Measurements from ENCODE around the gene NSUN4. TPM values are rescaled to one million over a fixed set of nuclear protein-coding genes. Genes with fewer than 3 reads are reported as not detected.
"Not testable (repeated sequence)": the region's sequence is repeated elsewhere in the genome, so short reads cannot be mapped to it uniquely, and the experiment has no call there.

Gene NSUN4
- total RNA-seq, 2 experiments from 2014 or later, result 33.6 to 37.8 TPM

DNA sequence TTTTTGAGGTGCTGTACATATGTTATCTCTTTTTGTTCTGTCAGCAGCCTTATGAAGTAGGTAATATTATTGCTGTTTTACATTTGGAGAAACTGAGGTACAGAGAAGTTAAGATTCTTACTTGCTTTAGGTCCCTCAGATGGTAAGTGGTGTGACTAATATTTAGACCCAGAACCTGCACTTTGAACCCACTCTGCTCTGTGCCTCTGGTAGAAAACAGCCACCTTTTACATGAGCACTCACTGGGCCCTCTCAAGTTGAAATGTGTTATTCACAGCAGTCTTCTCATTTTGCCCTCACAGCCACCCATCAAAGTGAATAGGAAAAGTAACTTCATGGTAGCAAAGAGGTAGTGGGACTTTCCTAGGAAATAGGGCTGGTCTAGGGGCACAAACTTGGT is 4.7 kb downstream of the NSUN4 start:
- H3K4me3 Mint-ChIP-seq, result no peak overlapping the region
- peak overlapping the region; percentile 59 for H3K27ac Mint-ChIP-seq
- intact Hi-C loops (cut with micrococcal nuclease), result loop anchor here (10.0 kb wide), 1 partner anchor 310 kb away; no protein-coding TSS in a partner anchor
- H3K4me1 Mint-ChIP-seq (ENCODE audit: low read depth), result peaks cover 59% of the 10 kb centered on the region
- H3K9me3 Mint-ChIP-seq, result no peaks in the 10 kb centered on the region
- no peaks in the 10 kb centered on the region for H3K27me3 Mint-ChIP-seq (ENCODE audit: low read depth)
- H3K36me3 Mint-ChIP-seq (ENCODE audit: low read depth), result peaks cover 64% of the 10 kb centered on the region
- DNase-seq, result no peak
- CTCF ChIA-PET, result interaction anchor here (0.7 to 1.3 kb wide), 3 partner anchors 10 to 47 kb away, joined by 3 to 7 read pairs (median 3); no protein-coding TSS in a partner anchor

DNA sequence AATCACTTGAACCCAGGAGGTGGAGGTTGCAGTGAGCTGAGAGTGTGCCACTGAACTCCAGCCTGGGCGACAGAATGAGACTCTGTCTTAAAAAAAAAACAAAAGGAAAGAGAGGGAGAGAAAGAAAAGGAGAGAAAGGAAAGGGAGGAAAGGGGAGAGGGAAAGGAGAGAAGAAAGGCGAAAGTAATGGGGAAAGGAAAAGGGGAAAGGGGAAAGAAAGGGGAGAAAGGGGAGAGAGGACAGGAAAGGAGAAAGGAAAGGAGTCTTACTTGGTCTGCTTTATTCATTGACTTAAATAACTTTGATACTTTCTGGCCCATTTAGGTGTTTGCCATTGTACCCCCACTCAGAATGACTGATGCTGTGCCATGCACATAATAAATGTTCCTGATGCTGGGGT is 11.8 kb downstream of the NSUN4 start:
- Mint-ChIP-seq H3K27me3 (ENCODE audit: low read depth) (no peaks in the 10 kb centered on the region), H3K27ac (no peak overlapping the region), H3K9me3 (no peaks in the 10 kb centered on the region), H3K4me3 (no peak overlapping the region), H3K4me1 (ENCODE audit: low read depth) (peaks cover 8% of the 10 kb centered on the region), H3K36me3 (ENCODE audit: low read depth) (peaks cover 39% of the 10 kb centered on the region)
- DNase-seq, result no peak
- intact Hi-C loops (cut with micrococcal nuclease), result no loop called here
- CTCF ChIA-PET, result no interaction called here

DNA sequence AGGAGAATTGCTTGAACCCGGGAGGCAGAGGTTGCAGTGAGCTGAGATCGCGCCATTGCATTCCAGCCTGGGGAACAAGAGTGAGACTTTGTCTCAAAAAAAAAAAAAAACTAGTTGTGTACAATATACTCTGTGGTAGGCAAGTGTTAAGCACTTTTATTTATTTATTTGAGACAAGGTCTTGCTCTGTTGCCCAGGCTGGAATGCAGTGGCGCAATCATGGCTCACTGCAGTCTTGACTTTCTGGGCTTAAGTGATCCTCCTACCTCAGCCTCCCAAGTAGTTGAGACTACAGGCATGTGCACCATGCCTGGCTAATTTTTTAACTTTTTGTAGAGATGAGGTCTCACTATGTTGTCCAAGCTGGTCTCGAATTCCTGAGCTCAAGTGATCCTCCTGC is 15.3 kb downstream of the NSUN4 start:
- H3K9me3 Mint-ChIP-seq; H3K27me3 Mint-ChIP-seq (ENCODE audit: low read depth); intact Hi-C loops (cut with micrococcal nuclease); CTCF ChIA-PET; DNase-seq; H3K4me3 Mint-ChIP-seq; H3K27ac Mint-ChIP-seq; H3K4me1 Mint-ChIP-seq (ENCODE audit: low read depth): not testable (repeated sequence)
- H3K36me3 Mint-ChIP-seq (ENCODE audit: low read depth), result peaks cover 30% of the 10 kb centered on the region

DNA sequence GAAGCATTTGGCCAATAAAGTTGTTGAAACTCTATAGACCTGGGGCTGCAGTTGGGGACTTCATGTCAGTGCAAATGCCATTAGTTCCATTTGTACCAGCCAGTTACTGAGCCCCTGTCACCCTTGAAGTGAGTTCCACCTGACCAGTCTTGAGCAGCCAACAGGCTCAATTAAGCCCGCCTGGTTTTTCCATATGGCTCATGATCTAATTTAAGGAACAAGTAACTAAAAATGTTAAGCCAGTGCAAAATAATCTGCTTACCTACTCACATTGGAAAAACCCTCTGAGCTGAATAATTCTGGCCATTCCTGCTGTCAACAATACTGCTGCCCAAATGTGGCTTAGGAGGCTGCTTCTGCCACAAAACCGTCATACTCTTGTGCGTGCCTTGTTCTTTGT is 21.6 kb downstream of the NSUN4 start:
- Mint-ChIP-seq H3K36me3 (ENCODE audit: low read depth) (peaks cover 30% of the 10 kb centered on the region), H3K27me3 (ENCODE audit: low read depth) (no peaks in the 10 kb centered on the region), H3K4me1 (ENCODE audit: low read depth) (no peaks in the 10 kb centered on the region), H3K27ac (no peak overlapping the region), H3K9me3 (no peaks in the 10 kb centered on the region), H3K4me3 (no peak overlapping the region)
- CTCF ChIA-PET, result interaction anchor here (2.1 kb wide), 1 partner anchor 14 kb away, joined by 10 read pairs; no protein-coding TSS in a partner anchor
- DNase-seq, result no peak
- intact Hi-C loops (cut with micrococcal nuclease), result no loop called here

GRCh38 chr1:46363121-46363520 is 22.5 kb downstream of the NSUN4 start:
- Mint-ChIP-seq H3K4me1 (ENCODE audit: low read depth) (no peaks in the 10 kb centered on the region), H3K4me3 (no peak overlapping the region), H3K27me3 (ENCODE audit: low read depth) (no peaks in the 10 kb centered on the region), H3K36me3 (ENCODE audit: low read depth) (peaks cover 30% of the 10 kb centered on the region), H3K27ac (no peak overlapping the region), H3K9me3 (no peaks in the 10 kb centered on the region)
- intact Hi-C loops (cut with micrococcal nuclease), result no loop called here
- DNase-seq, result no peak
- CTCF ChIA-PET, result no interaction called here

DNA sequence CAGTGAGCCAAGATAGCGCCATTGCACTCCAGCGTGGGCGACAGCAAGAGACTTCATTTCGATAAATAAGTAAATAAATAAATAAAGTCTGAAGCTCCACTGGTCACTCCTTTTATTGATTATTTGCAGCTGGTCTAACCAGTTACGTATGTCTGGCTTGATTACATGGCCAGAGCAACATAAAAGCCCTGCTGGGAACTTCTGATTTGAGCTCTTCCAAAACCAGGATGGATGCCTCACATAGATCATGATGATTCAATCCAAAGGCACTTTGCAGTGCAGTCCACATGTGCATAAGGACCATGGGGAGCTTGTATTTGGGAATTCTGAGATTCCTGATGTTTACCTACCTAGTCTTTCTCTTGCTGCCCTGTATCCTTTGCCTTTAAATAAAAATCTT is 24.0 kb downstream of the NSUN4 start:
- no peak overlapping the region for H3K27ac Mint-ChIP-seq
- CTCF ChIA-PET, result interaction anchor here (0.9 kb wide), 1 partner anchor 17 kb away, joined by 4 read pairs; no protein-coding TSS in a partner anchor
- no peaks in the 10 kb centered on the region for H3K27me3 Mint-ChIP-seq (ENCODE audit: low read depth)
- no peak for DNase-seq
- H3K4me1 Mint-ChIP-seq (ENCODE audit: low read depth), result peaks cover 2% of the 10 kb centered on the region
- intact Hi-C loops (cut with micrococcal nuclease), result no loop called here
- peaks cover 32% of the 10 kb centered on the region for H3K36me3 Mint-ChIP-seq (ENCODE audit: low read depth)
- no peaks in the 10 kb centered on the region for H3K9me3 Mint-ChIP-seq
- no peak overlapping the region for H3K4me3 Mint-ChIP-seq

GRCh38 chr1:46365796-46366195 is 25.2 kb downstream of the NSUN4 start:
- DNase-seq; intact Hi-C loops (cut with micrococcal nuclease); H3K27ac Mint-ChIP-seq; H3K9me3 Mint-ChIP-seq; CTCF ChIA-PET; H3K27me3 Mint-ChIP-seq (ENCODE audit: low read depth); H3K4me1 Mint-ChIP-seq (ENCODE audit: low read depth); H3K4me3 Mint-ChIP-seq: not testable (repeated sequence)
- peaks cover 31% of the 10 kb centered on the region for H3K36me3 Mint-ChIP-seq (ENCODE audit: low read depth)

DNA sequence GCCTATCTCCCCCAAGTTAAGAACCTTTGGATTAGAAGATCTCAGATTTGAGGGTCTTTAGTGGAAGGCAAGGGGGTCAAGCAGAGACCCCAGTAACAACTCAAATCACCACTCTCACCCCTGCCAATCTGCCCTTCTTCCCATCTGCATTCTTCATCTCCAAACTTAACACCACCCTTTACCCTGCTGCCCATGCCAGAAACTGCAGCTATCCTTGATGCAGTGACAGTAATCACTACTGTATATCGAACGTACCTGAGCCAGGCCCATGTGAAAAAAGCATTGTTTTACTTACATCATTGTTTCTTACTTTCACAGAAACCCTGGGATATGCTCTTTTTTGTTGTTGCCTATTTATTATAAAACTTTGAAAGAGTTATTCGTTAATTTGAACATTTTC is 26.5 kb downstream of the NSUN4 start:
- H3K4me1 Mint-ChIP-seq (ENCODE audit: low read depth), result peaks cover 8% of the 10 kb centered on the region
- no peak for DNase-seq
- no peak overlapping the region for H3K27ac Mint-ChIP-seq
- H3K4me3 Mint-ChIP-seq, result no peak overlapping the region
- CTCF ChIA-PET, result interaction anchor here (1.5 kb wide), 1 partner anchor 13 kb away, joined by 4 read pairs; no protein-coding TSS in a partner anchor
- H3K27me3 Mint-ChIP-seq (ENCODE audit: low read depth), result no peaks in the 10 kb centered on the region
- peaks cover 32% of the 10 kb centered on the region for H3K36me3 Mint-ChIP-seq (ENCODE audit: low read depth)
- intact Hi-C loops (cut with micrococcal nuclease), result no loop called here
- no peaks in the 10 kb centered on the region for H3K9me3 Mint-ChIP-seq

DNA sequence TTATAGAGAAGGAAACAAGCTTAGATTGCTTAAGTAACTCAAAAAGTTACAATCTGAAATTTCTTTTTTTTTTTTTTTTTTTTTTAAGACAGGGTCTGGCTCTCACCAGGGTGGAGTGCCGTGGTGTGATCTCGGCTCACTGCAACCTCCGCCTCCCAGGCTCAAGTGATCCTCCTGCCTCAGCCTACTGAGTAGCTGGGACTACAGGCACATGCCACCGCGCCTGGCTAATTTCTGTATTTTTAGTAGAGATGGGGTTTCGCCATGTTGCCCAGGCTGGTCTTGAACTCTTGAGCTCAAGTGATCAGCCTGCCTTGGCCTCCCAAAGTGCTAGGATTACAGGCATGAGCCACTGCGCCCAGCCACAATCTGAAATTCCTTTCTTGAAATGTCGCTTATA is 27.1 kb downstream of the NSUN4 start:
- H3K27ac Mint-ChIP-seq; intact Hi-C loops (cut with micrococcal nuclease); H3K4me3 Mint-ChIP-seq; H3K9me3 Mint-ChIP-seq; H3K27me3 Mint-ChIP-seq (ENCODE audit: low read depth); H3K4me1 Mint-ChIP-seq (ENCODE audit: low read depth); DNase-seq: not testable (repeated sequence)
- peaks cover 28% of the 10 kb centered on the region for H3K36me3 Mint-ChIP-seq (ENCODE audit: low read depth)
- CTCF ChIA-PET, result interaction anchor here (1.5 kb wide), 1 partner anchor 12 kb away, joined by 4 read pairs; no protein-coding TSS in a partner anchor

- H3K4me3 Mint-ChIP-seq, result no peak overlapping the region
- intact Hi-C loops (cut with micrococcal nuclease), result no loop called here
- no peaks in the 10 kb centered on the region for H3K27me3 Mint-ChIP-seq (ENCODE audit: low read depth)
- H3K36me3 Mint-ChIP-seq (ENCODE audit: low read depth), result peaks cover 34% of the 10 kb centered on the region
- DNase-seq, result no peak
- no peak overlapping the region for H3K27ac Mint-ChIP-seq
- peaks cover 8% of the 10 kb centered on the region for H3K4me1 Mint-ChIP-seq (ENCODE audit: low read depth)
- H3K9me3 Mint-ChIP-seq, result no peaks in the 10 kb centered on the region
- CTCF ChIA-PET, result interaction anchor here (1.0 kb wide), 1 partner anchor 21 kb away, joined by 3 read pairs; no protein-coding TSS in a partner anchor
These were observed 28.2 kb downstream of the NSUN4 start for GRCh38 chr1:46368791-46369190.

DNA sequence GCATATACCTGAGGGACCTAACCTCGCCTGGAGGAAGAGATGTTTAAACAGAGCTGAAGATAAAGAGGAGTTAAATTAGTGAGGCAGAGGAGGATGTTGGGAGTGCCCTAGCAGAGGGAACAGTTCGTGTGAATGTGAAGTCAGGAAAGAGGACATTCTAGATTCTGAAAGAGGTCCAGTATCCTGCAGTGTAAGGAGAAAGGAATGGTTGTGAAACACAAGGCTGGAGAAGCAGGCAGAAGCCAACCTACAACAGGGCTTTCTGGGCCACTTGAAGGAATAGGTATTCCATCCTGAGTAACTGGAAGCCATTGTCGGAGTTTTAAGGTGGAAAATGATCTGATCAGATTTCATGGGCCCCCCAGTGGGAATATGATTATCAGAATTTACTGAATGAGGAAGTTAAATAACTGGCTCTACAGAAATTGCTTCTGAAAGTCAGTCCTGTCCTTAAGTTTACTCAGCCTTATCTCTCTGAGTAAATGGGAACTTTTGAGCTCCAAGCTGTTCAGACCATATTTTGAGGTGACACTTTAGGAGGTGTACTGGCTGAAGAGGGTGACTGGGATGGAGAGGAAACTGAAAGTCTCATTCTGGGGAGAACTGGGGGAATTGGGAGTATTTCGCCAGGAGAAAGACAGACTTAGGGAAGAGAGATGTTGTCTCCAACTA is 29.1 kb downstream of the NSUN4 start:
- Mint-ChIP-seq H3K4me3 (no peak overlapping the region), H3K27me3 (ENCODE audit: low read depth) (no peaks in the 10 kb centered on the region), H3K36me3 (ENCODE audit: low read depth) (peaks cover 34% of the 10 kb centered on the region), H3K9me3 (no peaks in the 10 kb centered on the region), H3K4me1 (ENCODE audit: low read depth) (peaks cover 8% of the 10 kb centered on the region), H3K27ac (peak overlapping the region; percentile 21)
- CTCF ChIA-PET, result interaction anchor here (1.0 kb wide), 1 partner anchor 22 kb away, joined by 3 read pairs; no protein-coding TSS in a partner anchor
- intact Hi-C loops (cut with micrococcal nuclease), result no loop called here
- no peak for DNase-seq

GRCh38 chr1:46370214-46370633 is 29.6 kb downstream of the NSUN4 start:
- intact Hi-C loops (cut with micrococcal nuclease), result no loop called here
- Mint-ChIP-seq H3K9me3 (no peaks in the 10 kb centered on the region), H3K4me3 (no peak overlapping the region), H3K36me3 (ENCODE audit: low read depth) (peaks cover 30% of the 10 kb centered on the region), H3K27ac (peak overlapping the region; percentile 21), H3K27me3 (ENCODE audit: low read depth) (no peaks in the 10 kb centered on the region), H3K4me1 (ENCODE audit: low read depth) (peaks cover 8% of the 10 kb centered on the region)
- CTCF ChIA-PET, result no interaction called here
- DNase-seq, result peak; percentile 16

DNA sequence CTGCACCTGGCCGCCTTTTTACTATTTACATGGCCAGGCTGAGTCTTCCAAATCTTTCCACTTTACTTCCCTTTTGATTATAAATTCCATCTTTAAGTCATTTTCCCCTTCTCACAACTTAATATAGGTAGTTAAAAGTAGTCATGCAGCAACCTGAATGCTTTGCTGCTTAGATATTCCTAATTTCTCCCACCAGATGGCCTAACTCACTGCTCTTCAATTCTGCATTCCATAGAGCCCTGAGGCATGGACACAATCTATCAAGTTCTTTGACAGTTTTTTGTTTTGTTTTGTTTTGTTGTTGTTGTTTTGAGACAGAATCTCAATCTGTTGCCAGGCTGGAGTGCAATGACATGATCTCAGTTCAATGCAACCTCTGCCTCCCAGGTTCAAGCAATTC is 31.8 kb downstream of the NSUN4 start:
- intact Hi-C loops (cut with micrococcal nuclease), result no loop called here
- Mint-ChIP-seq H3K4me1 (ENCODE audit: low read depth) (peaks cover 8% of the 10 kb centered on the region), H3K27me3 (ENCODE audit: low read depth) (no peaks in the 10 kb centered on the region), H3K36me3 (ENCODE audit: low read depth) (peaks cover 33% of the 10 kb centered on the region), H3K9me3 (no peaks in the 10 kb centered on the region), H3K4me3 (no peak overlapping the region), H3K27ac (no peak overlapping the region)
- DNase-seq, result no peak
- CTCF ChIA-PET, result no interaction called here
